ENCODE results near the gene CACNA2D4.

DNA sequence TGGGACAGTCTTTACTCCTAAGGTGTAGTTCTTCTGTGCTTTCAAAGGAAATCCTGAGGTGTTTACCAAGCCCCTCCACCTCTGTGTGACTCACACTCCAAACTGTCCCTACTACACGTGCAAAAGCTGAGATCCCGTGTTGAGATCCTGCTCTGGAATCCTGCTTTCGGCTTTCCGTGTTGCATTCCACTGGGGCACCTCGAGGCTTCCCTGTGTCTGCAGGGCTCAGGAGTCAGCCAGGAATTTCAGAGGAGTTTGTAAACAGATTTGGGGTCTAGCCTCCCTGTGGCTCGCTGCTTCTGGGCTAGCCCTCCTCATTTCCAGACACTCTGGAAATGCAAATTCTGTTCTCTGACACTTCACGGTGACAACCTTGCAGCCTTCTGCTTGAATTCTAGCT lies 48.4 kb downstream of the CACNA2D4 start:
- TF ChIP-seq CTCF (IDR thresholded peaks at IDR 0.05) (no peak), POLR2A (IDR thresholded peaks at IDR 0.05) (no peak)

Data from adrenal gland (tissue), 5 donors.